Left renal pelvis (tissue), 4 donors: Measurements from ENCODE around the gene SEC63. TPM values are rescaled to one million over a fixed set of nuclear protein-coding genes. Genes with fewer than 3 reads are reported as not detected.
"Not testable (repeated sequence)": the region's sequence is repeated elsewhere in the genome, so short reads cannot be mapped to it uniquely, and the experiment has no call there.

Experiments used
- DNase-seq, 4 donors: peaks; one replicate each; pipeline ENCODE4 v3.0.0-alpha.2; 2013; ENCODE audit warnings: low read depth in 4 of 4, low spot score in 3 of 4
- polyA plus RNA-seq, 4 donors: library from polyadenylated mRNA; unstranded; fragments of 120-200 nt; gene quantifications; one replicate each; pipeline ENCODE4 v1.2.1, GENCODE V29; 2013; ENCODE audit not compliant: insufficient read length in 4 of 4

Gene SEC63
- polyA plus RNA-seq, 4 donors = 104 to 172 (median 152) TPM

DNA sequence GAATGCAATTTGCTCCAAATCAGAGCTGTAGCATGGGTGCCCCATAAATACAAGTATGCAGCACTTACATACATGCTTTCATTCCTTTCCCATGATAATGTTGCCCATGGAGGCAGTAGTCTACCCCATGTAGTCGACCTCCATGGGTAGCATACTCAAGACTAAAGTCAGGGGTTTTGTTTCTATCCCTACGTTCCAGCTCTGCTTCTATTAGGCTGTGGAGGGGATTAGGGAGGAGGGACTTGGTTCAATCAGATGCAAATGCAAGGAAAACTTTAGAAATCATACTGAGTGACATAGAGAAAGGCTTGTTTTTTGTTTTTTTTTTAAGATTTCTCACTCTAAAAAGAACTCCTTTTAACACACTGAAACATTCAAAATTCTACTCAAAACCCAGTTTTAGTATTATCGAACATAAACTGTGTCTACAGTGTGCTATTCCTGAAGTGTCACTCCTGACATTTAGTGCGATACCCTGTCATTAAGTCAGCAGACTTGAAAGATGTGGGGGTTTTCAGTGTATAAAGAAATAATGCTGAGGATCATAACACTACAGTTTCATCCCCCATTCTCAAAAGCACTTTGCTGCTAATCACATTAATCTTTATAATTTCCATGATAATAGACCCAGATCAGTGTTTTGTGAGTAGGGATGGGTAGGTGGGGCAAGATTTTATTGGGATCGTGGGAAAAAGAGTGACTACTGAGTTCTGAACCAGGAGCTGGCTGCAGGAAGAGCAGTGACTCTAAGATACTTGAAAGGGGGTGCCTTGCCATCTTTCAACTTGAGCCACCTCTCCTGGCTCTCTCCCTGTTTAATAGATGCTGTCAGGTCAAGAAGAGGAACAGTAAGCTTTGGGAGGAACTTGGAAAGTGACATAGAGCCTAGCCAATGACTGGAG, 93.5 kb downstream of the SEC63 start:
- no peak for DNase-seq

DNA sequence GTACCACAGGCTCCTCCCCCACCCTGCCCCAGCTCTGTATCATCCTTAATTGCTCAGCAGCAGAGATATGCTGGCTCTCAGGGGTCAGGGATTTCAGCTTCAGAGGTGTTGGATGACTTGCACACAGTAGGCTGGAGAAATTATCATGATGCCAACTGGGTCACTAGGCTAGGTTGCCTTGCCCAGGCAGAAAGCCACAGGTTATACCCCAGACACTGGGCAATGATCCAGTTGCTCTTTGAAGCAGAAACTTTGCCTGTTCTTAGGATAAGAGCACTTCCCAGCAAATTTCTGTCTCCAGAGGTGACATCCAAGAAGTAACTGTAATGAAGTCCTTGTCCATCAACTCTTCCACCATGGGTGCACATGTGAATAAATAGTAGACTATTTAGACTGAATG, 95.6 kb downstream of the SEC63 start:
- no peak for DNase-seq

DNA sequence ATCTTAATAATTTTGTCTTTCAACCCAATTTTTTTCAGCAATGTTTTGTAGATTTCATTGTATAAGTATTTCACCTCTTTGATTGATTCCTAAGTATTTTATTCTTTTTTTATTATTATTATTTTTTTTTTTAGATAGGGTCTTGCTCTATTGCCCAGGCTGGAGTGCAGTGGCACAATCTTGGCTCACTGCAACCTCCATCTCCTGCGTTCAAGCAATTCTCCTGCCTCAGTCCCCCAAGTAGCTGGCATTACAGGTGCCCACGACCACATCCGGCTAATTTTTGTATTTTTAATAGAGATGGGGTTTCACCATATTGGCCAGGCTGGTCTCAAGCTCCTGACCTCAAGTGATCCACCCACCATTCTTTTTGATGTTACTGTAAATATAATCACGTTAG, 97.0 kb downstream of the SEC63 start:
- not testable (repeated sequence) for DNase-seq

DNA sequence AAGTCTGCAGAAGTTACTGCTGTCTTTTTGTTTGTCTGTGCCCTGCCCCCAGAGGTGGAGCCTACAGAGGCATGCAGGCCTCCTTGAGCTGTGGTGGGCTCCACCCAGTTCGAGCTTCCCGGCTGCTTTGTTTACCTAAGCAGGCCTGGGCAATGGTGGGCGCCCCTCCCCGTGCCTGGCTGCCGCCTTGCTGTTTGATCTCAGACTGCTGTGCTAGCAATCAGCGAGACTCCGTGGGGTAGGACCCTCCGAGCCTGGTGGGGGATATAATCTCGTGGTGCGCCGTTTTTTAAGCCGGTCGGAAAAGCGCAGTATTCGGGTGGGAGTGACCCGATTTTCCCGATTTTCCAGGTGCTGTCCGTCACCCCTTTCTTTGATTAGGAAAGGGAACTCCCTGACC, 97.9 kb downstream of the SEC63 start:
- not testable (repeated sequence) for DNase-seq

DNA sequence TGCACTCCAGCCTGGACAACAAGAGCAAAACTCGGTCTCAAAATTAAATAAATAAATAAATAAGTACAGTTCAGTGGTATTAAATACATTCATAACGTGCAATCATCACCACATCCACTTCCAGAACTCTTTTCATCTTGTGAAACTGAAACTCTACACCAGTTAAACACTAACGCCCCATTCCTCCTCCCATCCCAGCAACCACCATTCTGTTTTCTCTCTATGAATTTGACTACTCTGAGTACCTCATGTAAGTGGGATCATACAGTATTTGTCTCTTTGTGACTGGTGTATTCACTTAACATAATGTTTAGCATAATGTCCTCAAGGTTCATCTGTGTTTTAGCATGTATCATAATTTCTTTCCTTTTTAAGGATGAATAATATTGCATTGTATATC, 104.8 kb downstream of the SEC63 start:
- no peak for DNase-seq

DNA sequence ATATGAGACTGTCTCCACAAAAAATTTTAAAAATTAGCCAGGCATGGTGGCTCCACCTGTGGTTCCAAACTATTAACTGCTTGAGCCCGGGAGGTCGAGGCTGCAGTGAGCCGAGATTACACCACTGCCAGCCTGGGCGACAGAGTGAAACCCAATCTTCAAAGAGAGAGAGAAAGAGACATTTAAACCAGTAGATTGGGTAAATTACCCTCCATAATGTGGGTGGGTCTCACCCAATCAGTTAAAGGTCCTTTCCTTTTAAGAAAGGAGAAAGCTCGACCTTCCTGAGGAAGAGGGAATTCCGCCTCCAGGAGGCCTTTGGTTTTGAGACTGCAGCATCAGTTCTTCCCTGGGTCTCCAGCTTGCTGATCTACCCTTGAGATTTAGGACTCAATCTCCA, 108.7 kb downstream of the SEC63 start:
- no peak for DNase-seq

DNA sequence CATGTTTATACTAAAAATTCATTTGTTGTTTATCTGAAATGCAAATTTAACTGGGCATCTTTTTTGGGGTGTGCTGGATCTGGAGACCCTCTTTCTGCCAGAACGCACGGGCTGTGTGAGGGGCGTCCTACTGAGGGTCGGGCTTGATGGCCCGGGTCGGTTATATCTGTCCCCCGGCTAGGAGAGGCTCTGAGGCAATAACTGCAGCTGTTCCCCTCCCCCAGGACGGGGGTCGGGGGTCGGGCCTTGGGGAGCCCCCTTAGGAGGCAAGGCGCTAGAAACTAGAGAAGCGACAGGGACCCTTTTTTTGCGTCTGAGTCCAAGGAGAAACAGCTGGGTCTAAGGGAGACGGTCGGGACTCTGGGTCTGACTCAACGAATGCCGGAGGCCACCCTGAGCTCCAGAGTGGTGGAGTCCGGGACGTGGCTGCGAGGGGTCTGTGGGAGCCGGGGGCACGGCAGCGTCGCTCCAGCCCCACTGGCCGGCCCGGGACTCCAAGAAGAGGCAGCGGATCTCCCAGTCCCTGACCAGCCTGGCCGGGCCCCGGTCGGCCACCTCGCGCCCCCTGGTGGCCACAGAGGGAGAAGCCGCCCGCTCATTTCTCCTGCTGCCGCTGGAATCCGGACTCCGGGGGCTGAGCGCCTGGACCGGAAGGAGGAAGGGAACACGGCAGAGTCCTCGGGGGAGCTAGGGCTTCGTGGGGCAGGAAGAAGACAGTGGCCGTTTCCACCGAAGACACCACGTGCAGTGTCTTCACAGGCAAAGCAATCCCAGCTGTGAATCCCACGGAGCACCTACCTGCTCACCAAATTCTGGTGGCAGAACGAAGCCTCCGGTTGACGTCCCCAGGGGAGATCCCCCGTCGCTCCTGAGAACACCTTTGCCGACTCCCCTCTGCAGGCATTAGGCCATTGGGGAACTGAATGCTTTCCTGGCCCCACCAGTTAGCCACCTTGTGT, 109.9 kb downstream of the SEC63 start:
- peak; percentile 68 to 79 (median 74) for DNase-seq

DNA sequence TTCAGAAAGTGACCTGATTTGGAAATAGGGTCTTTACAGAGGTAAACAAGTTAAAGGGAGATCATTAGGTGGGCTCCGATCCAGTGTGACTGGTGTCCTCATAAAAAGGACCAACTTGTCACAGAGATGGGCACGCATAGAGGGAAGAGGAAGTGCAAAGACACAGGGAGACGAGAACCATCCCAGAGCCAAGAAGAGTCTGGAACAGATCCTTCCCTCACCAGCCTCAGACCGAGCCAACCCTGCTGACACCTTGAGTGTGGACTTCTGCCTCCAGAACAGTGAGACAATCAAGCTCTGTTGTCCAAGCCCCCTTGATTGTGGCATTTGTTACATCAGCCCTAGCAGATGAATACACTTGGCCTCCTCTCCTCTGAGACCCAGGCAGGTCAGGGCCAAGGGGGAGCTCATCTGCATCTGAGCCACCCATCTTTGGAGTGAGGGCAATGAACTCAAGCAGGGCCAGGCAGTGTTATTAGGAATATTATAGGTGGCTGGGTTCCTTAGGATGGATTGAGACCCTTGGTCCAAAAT, 111.7 kb downstream of the SEC63 start:
- no peak for DNase-seq

DNA sequence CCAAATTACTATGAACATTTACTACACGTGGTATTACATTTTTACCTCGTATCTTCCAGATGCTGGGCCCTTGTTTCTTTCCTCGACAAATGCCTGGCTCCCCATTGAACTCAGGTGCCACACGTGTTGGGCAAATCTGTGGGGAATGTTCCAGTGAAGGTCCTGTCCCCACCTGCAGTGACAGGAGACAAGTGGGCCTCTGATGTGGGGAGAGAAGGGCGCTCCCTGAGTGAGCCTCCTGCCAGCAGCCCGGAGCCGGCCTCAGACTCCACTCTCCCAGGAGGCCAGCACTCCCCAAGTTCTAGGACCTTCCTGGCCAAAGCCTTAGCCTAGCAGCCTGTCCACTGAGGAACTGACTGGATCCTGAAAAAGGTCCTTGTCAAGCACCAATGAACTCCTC, 112.2 kb downstream of the SEC63 start:
- no peak for DNase-seq

DNA sequence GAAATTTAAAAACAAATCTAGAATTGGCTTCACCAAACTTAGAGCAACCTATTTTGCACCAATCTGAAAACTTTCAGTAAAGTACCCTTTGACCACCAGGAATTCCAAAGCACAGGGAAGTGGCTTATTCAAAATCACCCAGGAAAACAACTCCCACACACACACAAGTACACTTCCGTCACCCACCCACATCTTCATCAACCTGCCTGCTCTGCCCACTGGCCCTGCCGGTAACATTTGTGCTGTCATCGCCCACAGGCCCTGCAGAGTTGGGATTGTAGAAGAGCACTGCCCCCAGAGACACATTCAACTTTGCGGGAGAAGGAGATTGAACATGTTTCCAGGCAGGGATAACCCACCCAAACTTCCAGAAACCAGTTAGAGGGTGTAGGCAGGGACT, 114.6 kb downstream of the SEC63 start:
- DNase-seq = no peak

DNA sequence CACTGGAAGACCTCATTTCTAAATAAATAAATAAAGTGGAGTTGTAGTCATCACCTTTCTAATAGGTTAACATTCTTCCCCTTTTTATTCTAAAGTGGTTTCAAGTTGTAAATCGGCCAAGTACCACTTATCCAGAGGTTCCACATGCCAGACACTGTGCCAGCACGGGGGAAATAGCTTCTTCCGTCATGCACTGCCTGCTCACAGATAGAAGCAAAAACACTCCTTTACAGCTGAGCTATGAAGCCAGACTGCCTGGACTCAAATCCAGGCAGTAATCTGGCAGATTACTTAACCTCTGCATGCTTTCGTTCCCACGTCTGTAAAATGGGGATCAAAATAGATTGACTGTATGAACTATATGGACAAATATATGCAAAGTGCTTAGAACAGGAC, 116.7 kb downstream of the SEC63 start:
- DNase-seq = no peak

DNA sequence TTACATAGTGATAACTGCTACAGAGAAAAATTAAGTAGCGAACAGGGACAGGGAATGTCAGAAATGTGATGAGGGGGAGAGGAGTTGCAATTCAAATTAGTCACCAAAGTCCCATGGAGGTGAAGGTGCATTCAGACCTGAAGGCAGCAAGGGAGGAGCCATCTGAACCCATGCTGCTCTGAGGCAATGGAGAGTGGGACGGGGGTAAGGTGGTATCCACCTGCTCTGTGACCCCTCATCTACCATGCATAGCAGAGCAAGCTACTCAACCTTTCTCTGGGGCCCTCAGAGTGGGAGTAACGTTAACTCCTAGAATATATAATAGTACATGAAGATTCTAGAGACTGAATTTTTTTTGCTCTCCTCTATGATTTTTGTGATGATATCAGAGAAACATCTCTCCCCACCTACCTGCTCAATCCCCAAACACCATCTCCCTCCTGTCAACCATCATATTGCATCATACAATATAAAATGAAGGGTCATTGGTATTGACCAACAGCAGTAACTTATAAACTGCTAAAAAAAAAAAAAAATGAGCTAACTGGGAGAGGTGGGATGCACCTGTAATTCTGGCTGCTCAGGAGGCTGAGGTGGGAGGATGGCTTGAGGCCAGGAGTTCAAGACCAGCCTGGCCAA, 117.3 kb downstream of the SEC63 start:
- DNase-seq = no peak

DNA sequence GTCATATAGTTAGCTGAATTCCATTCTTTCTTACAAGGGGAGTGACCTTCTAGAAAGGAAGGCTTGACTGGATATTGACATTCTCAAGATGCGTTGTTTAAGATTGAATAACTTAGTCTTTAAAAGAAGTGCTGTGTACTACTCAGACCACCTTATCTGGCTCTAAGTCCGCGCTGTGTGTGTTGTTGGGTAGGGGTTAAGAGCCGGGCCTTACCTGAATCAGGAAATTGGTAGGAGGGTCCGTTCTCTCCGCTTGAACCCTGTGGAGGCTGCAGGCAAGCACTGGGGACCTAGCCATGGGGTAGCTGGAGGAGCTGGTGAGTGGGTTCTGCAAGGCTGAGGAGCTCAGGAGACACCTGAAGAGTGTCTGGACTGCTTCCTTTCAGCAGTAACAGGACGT, 124.9 kb downstream of the SEC63 start:
- DNase-seq = no peak

DNA sequence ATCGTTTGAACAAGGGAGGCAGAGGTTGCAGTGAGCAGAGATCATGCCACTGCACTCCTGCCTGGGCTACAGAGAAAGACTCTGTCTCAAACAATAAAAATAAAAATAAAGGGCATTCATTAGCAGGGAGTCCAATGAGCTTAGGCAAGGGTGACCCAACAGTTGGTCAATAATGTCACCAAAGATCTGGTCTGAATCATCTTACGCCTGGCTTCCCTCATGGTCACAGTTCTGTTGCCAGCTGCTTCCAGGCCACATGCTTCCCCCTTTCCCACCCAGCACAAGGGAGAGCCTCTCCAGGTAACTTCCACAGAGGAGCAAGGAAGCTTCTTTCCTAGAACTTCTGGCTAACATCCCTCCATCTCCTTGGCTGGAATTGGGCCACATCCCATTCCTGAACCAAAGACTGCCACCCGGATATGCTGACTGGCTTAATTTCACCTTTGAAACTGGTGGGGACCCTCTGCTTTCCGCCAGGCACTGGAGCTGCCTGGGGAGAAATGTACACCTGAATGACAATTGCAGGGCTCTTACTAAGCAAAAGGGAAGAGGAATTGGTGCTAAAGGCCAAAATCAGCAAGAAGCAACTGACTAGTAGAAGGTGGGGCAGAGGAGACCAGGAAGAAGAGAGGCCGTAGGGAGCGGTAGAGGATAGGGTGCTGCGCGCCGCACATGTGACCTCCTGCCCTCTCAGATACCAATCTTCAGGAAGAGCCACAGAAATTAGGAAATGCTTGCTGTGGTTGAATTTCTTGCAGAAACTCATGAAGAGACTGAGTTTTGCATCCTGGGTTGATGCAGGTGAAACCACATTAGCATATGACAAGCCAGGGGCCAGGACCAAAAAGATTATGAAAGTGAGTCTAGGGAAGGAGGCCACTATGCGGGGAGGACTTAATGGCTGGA, 125.6 kb downstream of the SEC63 start:
- DNase-seq = no peak

DNA sequence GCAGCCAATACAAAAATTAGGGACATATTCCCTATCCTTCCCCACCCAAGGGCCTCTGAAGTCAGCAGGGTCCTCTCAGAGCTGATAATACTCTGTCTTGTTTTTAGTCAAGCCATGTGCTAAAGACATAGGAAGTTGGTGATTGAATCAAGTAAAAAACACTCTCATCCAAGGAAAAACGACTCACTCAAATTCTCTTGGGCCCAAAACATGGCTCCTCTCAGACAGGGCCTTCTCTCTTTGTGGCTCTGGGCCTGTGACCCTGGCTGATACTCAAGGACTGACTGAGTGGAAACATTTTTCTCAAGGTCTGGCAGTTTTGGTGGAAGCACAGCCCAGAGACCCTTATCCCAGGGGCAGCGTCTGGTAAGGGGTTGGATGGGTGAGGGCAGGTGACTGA, 127.9 kb downstream of the SEC63 start:
- DNase-seq = no peak

DNA sequence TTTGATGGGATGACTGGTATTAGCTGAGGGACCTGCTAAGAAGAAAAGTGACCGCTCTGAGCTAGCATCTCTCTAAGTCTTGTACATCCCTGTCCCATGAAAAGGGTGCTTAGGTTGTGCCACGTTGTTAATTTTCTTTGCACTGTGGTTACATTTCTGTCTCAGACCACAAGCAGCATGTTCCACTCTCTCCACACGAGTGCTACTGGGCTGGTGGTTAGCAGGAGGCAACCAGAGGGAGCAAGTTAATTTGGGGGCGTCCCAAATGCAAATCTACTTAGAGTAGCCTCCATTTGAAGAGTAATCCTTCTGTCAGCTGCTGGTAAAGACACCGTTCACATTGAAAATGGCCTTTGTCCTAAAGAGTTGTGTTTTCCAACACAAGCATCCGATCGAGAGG, 130.5 kb downstream of the SEC63 start:
- DNase-seq = no peak

DNA sequence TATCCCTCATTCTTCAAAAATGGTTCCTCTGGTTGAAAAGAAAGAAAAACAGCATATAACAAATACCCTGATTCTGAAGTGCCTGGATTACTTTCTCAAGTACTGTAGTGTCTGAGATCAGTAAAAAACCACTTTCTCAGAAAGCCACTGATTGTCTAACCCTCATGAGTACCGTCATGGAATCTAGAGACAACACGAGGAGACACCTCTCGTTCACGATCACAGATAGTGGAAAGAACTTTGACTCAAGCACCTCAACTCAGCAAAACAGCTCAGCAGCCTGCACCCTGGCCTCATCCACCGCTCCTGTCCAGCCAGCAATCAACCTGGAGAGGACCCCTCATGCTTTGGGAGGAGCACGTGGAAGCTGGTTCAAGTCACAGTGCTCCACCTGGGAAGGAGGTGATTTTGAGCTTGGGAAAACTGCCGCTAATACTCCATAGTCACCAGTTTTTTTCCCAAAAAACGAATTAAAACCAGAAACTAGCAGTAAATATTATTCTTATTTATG, 134.9 kb downstream of the SEC63 start:
- DNase-seq = no peak

DNA sequence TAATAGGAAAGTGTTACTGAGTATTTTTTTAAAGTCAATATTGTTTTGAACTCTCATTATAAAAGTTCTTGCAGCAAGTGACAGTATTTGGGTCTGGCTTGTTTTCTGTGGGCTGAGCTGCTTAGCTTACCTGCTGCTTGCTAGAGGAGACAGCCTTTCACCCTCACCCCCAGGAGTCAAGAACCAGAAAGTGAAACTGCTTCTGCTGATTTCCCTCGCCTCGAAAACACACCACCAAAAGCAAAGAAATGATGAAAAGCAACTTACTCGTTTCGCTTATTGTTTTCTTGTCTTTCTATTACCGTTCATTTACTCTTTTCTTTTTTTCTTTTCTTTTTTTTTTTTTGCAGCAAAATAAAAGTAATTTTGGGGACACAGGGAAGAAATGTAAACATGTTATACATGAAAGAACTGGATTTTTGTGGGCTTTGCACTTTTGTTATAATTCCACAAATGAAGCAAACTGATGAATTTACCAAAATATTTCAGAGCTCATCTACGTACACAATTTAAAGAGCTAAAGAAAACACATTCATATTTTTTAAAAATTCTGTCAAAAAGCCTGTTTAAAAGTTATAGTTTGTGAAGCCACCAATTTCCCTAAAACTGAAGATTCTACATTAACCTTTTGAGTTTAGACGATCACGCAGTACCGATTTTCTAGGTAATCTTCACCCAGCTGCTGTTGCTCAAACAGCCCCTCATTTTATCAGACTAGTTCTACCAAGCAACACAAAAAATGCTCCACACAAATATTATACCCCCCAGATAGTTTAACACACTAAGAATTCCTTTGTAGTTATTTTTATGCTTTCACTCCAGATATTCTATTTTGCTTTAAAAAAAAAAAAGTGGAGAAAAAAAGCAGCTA, 135.6 kb downstream of the SEC63 start:
- DNase-seq = no peak

DNA sequence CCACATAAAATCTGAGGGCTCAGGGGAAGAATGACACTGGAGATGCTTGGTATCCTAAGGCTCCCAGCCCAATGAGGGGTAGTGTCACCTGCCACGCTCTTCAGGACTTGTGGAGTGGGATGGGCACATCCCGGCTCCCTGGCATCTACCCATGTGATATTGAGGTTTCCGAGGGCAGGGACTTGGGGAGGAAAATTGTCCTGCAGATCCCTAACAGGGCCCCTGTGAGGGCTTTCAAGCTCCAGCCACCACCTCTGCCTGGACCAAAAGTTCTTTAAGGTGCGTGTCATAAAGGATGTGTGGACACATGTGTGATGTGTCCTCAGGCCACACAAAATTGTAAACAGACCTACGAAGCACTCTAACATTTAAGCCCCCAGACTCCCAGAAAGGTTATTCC, 136.4 kb downstream of the SEC63 start:
- no peak for DNase-seq
